Subcutaneous adipose tissue (tissue), 4 donors: ENCODE data around the gene TMEM30A. TPM values are rescaled to one million over a fixed set of nuclear protein-coding genes. Genes with fewer than 3 reads are reported as not detected.

Experiments
- total RNA-seq, 4 donors: library from RNA; depleted of rRNA; stranded (reverse); fragments of >200 nt; gene quantifications; one replicate each; pipeline ENCODE4 v1.1.0, GENCODE V29; 2016
- TF ChIP-seq, protein P1 (sequence below): fragments of 450-650 bp; IDR thresholded peaks from one replicate; pipeline ENCODE4 v1.5.1; 2016; ENCODE audit warnings: low read depth, mild to moderate bottlenecking, control low read depth, antibody characterized with exemption, moderate library complexity

TMEM30A gene
- total RNA-seq, 4 donors from 2014 or later, result 50.7 to 95.2 (median 89.2) TPM

DNA sequence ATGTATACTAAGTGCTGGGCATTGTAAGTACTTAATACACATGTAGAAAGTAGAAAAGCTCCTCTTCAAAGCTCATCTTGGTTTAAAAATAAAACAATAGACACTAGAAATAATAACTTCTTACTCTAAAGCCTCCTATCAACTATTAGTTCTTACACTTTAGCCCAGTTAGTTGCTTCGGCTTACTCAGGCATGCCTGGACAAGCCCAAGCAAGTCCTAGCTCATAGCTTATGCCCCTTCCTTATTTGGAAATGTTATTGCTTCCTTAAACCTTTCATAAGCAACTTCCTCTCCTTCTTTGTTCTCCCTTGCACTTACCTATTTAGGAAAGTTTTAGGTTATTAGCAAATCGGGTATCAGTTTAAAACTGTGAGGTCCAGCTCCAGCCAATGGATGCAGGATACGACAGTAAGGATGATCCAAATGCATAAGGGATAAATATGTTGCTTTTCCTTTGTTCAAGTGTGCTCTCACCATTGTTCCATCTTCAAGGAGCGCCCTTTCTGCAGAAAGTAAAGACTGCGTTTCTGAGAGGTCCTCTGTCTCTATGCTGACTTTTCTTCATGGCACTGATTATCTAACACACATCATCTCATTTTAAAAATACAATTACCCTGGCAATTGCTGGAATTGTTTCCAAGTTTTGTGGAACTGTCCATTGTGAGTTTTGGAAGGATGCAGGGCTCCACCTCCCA lies 12.3 kb downstream of the TMEM30A start:
- TF ChIP-seq, protein P1, sequence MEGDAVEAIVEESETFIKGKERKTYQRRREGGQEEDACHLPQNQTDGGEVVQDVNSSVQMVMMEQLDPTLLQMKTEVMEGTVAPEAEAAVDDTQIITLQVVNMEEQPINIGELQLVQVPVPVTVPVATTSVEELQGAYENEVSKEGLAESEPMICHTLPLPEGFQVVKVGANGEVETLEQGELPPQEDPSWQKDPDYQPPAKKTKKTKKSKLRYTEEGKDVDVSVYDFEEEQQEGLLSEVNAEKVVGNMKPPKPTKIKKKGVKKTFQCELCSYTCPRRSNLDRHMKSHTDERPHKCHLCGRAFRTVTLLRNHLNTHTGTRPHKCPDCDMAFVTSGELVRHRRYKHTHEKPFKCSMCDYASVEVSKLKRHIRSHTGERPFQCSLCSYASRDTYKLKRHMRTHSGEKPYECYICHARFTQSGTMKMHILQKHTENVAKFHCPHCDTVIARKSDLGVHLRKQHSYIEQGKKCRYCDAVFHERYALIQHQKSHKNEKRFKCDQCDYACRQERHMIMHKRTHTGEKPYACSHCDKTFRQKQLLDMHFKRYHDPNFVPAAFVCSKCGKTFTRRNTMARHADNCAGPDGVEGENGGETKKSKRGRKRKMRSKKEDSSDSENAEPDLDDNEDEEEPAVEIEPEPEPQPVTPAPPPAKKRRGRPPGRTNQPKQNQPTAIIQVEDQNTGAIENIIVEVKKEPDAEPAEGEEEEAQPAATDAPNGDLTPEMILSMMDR, result no peak

DNA sequence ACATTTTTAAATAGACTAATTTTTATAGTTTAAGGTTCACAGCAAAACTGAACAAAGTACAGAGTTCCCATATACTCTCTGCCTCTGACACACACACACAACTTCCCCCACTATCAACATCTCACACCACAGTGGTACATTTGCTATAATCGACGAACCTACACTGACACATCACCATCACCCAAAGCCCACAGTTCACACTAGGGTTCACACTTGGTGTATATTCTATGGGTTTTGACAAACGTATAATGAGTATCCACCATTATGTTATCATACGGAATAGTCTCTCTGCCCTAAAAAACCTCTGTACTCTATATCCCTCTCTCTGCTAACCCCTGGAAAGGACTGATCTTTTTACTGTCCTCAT lies 15.6 kb downstream of the TMEM30A start:
- TF ChIP-seq, protein P1, result no peak

DNA sequence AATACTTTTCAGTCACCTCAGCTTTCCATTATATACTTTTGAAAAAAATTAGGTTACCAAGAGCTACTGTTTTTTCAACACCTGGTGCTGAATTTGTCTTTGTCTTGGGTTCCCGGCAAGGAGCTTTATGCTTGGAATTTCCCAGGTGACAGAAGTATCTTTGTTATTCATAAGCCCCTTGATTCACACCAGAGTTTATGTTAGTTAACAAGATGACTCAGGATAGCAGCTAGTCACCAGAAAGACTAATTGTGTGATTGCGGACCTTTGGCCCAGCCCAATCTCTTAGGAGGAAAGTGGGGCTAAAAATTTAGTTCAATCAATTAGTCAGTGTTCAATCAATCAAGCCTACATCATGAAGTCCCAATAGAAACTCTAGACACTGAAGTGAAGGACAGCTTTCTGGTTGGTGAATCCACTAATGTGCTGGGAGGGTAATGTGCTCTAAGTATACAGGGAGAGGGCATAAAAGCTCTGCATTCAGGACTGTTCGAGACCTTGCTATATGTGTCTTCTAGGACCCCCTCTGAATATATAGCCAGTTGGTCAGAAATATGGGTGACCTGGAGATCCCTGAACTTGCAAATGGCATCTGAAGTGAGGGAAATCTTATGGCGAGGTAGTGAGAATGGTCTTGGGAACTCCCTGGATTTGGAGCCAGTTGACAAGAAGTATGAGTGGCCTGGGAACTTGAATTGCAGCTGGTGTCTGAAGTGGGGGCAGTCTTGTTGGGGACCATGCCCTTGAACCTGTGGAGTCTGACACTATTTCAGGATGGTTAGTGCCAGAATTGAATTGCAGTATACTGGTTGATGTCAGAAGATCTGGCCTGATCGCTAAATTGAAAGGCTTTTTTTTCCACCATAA lies 16.2 kb downstream of the TMEM30A start:
- TF ChIP-seq, protein P1, result no peak

DNA sequence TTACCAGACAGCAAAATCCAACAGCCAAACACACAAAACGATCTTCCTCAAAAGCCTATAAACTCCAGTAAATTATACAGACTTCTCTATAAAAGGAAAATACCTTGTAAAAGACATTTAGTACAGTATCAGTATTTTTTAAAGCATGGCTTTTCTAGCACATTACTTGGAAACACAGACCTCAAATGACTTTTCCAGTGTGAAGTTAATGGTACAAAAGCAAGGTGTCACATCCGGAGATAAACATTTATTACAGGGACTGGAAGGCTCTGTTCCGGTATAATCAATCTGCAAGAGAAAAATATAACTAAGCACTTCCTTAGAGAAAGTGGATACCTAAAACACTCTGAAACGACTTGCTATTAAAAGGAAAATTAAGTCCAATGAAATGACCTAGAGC lies 17.1 kb downstream of the TMEM30A start:
- TF ChIP-seq, protein P1, result no peak

DNA sequence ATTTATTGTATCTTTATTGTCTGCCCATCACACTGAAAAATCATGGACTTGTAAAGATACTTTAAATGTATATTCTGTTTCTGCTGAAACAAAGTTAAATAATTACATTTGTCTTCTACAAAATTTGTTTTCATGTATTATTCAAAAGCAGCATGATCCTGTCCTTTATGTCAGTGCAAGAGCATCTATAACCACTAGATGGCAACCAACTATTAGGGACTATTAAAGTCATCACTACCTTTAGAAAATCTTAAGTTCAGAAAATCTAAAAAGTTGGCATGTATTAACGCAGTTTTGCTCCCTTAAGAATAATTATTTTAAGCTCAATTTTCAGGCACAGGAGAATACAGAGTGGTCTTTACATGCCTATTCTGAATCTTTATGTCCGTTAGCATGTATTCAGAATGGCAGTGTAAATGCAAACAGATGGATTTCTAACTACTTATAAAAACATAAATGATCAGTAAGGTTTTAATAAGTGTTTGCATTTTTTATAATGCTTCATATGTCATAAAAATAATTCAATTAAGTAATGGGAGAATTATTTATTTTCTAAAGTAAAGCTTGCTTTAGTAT lies 17.8 kb downstream of the TMEM30A start:
- TF ChIP-seq, protein P1, result no peak

GRCh38 chr6:75263401-75263750 lies 21.2 kb downstream of the TMEM30A start:
- TF ChIP-seq, protein P1, result no peak
